ENCODE data around the gene TNS1.
A peak's percentile ranks its signal among the peaks of the same experiment; 100 is the strongest.

TNS1 gene

GRCh38 chr2:217800433-217801114 lies 202.2 kb downstream of the TNS1 start:
- no peak overlapping the region for H3K4me3 ChIP-seq (ENCODE audit: low read depth, low read length)
- DNase-seq (ENCODE audit: low read depth) = no peak

- no peak for DNase-seq (ENCODE audit: low read depth)
- H3K4me3 ChIP-seq (ENCODE audit: low read depth, low read length) = no peak overlapping the region
Measured at GRCh38 chr2:217799563-217800432, 203.0 kb downstream of the TNS1 start.

GRCh38 chr2:217798743-217799562 lies 203.8 kb downstream of the TNS1 start:
- H3K4me3 ChIP-seq (ENCODE audit: low read depth, low read length) = no peak overlapping the region
- DNase-seq (ENCODE audit: low read depth) = no peak

- no peak for DNase-seq (ENCODE audit: low read depth)
- H3K4me3 ChIP-seq (ENCODE audit: low read depth, low read length) = no peak overlapping the region
Measured at GRCh38 chr2:217798191-217798590, 204.6 kb downstream of the TNS1 start.

- no peak for DNase-seq (ENCODE audit: low read depth)
- H3K4me3 ChIP-seq (ENCODE audit: low read depth, low read length) = no peak overlapping the region
Measured at GRCh38 chr2:217797661-217798069, 205.1 kb downstream of the TNS1 start.

- H3K4me3 ChIP-seq (ENCODE audit: low read depth, low read length) = no peak overlapping the region
- DNase-seq (ENCODE audit: low read depth) = no peak
Measured at GRCh38 chr2:217797165-217797564, 205.6 kb downstream of the TNS1 start.

GRCh38 chr2:217795706-217796465 lies 206.9 kb downstream of the TNS1 start:
- H3K4me3 ChIP-seq (ENCODE audit: low read depth, low read length) = no peak overlapping the region
- no peak for DNase-seq (ENCODE audit: low read depth)

GRCh38 chr2:217795067-217795466 lies 207.7 kb downstream of the TNS1 start:
- no peak for DNase-seq (ENCODE audit: low read depth)
- no peak overlapping the region for H3K4me3 ChIP-seq (ENCODE audit: low read depth, low read length)

GRCh38 chr2:217794133-217794986 lies 208.4 kb downstream of the TNS1 start:
- DNase-seq (ENCODE audit: low read depth) = no peak

GRCh38 chr2:217793566-217794132 lies 209.1 kb downstream of the TNS1 start:
- DNase-seq (ENCODE audit: low read depth) = no peak
- H3K4me3 ChIP-seq (ENCODE audit: low read depth, low read length) = no peak overlapping the region

More at GRCh38 chr2:217794133-217794986, 208.4 kb downstream of the TNS1 start:
- H3K4me3 ChIP-seq (ENCODE audit: low read depth, low read length) = no peak overlapping the region

- H3K4me3 ChIP-seq (ENCODE audit: low read depth, low read length) = no peak overlapping the region
- DNase-seq (ENCODE audit: low read depth) = no peak
Measured at GRCh38 chr2:217792626-217793527, 209.9 kb downstream of the TNS1 start.

GRCh38 chr2:217791551-217791950 lies 211.2 kb downstream of the TNS1 start:
- no peak for DNase-seq (ENCODE audit: low read depth)
- H3K4me3 ChIP-seq (ENCODE audit: low read depth, low read length) = no peak overlapping the region

GRCh38 chr2:217790681-217791392 lies 212.0 kb downstream of the TNS1 start:
- DNase-seq (ENCODE audit: low read depth) = peak; percentile 59
- H3K4me3 ChIP-seq (ENCODE audit: low read depth, low read length) = no peak overlapping the region

GRCh38 chr2:217790195-217790594 lies 212.6 kb downstream of the TNS1 start:
- H3K4me3 ChIP-seq (ENCODE audit: low read depth, low read length) = no peak overlapping the region
- no peak for DNase-seq (ENCODE audit: low read depth)

GRCh38 chr2:217789736-217790181 lies 213.0 kb downstream of the TNS1 start:
- DNase-seq (ENCODE audit: low read depth) = no peak

GRCh38 chr2:217789003-217789735 lies 213.6 kb downstream of the TNS1 start:
- H3K4me3 ChIP-seq (ENCODE audit: low read depth, low read length) = no peak overlapping the region

More at GRCh38 chr2:217789736-217790181, 213.0 kb downstream of the TNS1 start:
- H3K4me3 ChIP-seq (ENCODE audit: low read depth, low read length) = no peak overlapping the region

More at GRCh38 chr2:217789003-217789735, 213.6 kb downstream of the TNS1 start:
- DNase-seq (ENCODE audit: low read depth) = no peak
